NB4 (cell line): ENCODE results near the gene ZCCHC3.

ENCODE experiments used
- MYC ChIP-seq: IDR thresholded peaks from 2 replicates; pipeline ENCODE4 v1.6.1; 2011; ENCODE audit warnings: low read depth, low read length
- POLR2A ChIP-seq: IDR thresholded peaks from 2 replicates; pipeline ENCODE4 v1.6.1; 2011; ENCODE audit warnings: mild to moderate bottlenecking; ENCODE audit not compliant: insufficient read length; ENCODE audit errors: extremely low read depth
- TF ChIP-seq, protein P1 (sequence below): IDR thresholded peaks from one replicate; pipeline ENCODE4 v1.5.1; 2012; ENCODE audit warnings: low read depth, low read length
- TF ChIP-seq, protein P2 (sequence below): IDR thresholded peaks from 2 replicates; pipeline ENCODE4 v1.6.1; 2011; ENCODE audit warnings: low read depth, low read length

DNA sequence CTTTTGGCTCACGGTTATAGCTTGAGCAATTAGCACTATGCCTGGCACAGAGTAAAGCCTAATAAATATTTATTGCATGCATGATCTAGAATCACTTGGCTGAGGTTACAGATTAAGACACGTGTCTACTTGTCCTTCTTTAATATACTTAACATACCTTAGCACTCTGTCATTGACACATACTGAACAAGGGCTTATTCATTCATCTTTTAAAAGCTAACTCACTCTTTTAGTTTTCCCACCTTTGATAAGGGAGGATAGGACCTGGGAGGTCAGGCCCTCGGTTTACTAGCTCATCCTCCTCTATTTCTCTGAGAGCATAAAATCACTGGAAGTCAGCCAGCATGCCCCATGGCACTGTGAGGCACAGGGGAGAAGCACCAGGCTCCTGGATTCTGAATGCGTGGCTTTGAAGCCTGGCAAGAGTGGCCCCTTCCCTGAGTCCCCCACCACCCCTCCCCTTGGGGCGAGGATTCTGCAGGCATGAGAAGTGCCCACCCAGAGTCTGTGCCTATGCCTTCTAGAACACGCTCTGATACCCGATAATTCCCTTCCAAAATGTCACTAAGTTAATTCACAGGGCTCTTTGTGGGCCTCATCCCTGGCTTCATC is 11.2 kb downstream of the ZCCHC3 start:
- TF ChIP-seq POLR2A (no peak), MYC (no peak)
- TF ChIP-seq, protein P1, sequence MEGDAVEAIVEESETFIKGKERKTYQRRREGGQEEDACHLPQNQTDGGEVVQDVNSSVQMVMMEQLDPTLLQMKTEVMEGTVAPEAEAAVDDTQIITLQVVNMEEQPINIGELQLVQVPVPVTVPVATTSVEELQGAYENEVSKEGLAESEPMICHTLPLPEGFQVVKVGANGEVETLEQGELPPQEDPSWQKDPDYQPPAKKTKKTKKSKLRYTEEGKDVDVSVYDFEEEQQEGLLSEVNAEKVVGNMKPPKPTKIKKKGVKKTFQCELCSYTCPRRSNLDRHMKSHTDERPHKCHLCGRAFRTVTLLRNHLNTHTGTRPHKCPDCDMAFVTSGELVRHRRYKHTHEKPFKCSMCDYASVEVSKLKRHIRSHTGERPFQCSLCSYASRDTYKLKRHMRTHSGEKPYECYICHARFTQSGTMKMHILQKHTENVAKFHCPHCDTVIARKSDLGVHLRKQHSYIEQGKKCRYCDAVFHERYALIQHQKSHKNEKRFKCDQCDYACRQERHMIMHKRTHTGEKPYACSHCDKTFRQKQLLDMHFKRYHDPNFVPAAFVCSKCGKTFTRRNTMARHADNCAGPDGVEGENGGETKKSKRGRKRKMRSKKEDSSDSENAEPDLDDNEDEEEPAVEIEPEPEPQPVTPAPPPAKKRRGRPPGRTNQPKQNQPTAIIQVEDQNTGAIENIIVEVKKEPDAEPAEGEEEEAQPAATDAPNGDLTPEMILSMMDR: no peak
- TF ChIP-seq, protein P2, sequence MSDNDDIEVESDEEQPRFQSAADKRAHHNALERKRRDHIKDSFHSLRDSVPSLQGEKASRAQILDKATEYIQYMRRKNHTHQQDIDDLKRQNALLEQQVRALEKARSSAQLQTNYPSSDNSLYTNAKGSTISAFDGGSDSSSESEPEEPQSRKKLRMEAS: no peak
